ENCODE measurements around the gene XPNPEP1. TPM values are rescaled to one million over a fixed set of nuclear protein-coding genes. Genes with fewer than 3 reads are reported as not detected.

The XPNPEP1 gene
- total RNA-seq, 1 donor from 2014 or later = 202 TPM

- H3K9me3 Mint-ChIP-seq (ENCODE audit: unreplicated experiment) = no peaks in the 10 kb centered on the region
- peaks cover 61% of the 10 kb centered on the region for H3K36me3 Mint-ChIP-seq (ENCODE audit: low read depth, unreplicated experiment)
- no peak for TF ChIP-seq CTCF (IDR thresholded peaks at IDR 0.05; ENCODE audit: unreplicated experiment)
- peaks cover 46% of the 10 kb centered on the region for H3K4me1 Mint-ChIP-seq (ENCODE audit: unreplicated experiment)
- peaks cover 18% of the 10 kb centered on the region for H3K27me3 Mint-ChIP-seq (ENCODE audit: unreplicated experiment)
- no peak overlapping the region for H3K4me3 Mint-ChIP-seq (ENCODE audit: unreplicated experiment)
- DNase-seq (ENCODE audit: low spot score) = no peak
- no peak overlapping the region for H3K27ac Mint-ChIP-seq (ENCODE audit: unreplicated experiment)
These were observed 33.4 kb downstream of the XPNPEP1 start for GRCh38 chr10:109889867-109890266.

- no peak overlapping the region for H3K4me3 Mint-ChIP-seq (ENCODE audit: unreplicated experiment)
- peaks cover 70% of the 10 kb centered on the region for H3K36me3 Mint-ChIP-seq (ENCODE audit: low read depth, unreplicated experiment)
- H3K4me1 Mint-ChIP-seq (ENCODE audit: unreplicated experiment) = peaks cover 39% of the 10 kb centered on the region
- peaks cover 20% of the 10 kb centered on the region for H3K27me3 Mint-ChIP-seq (ENCODE audit: unreplicated experiment)
- no peaks in the 10 kb centered on the region for H3K9me3 Mint-ChIP-seq (ENCODE audit: unreplicated experiment)
- no peak overlapping the region for H3K27ac Mint-ChIP-seq (ENCODE audit: unreplicated experiment)
- no peak for DNase-seq (ENCODE audit: low spot score)
- TF ChIP-seq CTCF (IDR thresholded peaks at IDR 0.05; ENCODE audit: unreplicated experiment) = no peak
These were observed 35.5 kb downstream of the XPNPEP1 start for GRCh38 chr10:109887776-109888175.

GRCh38 chr10:109887243-109887642, 36.1 kb downstream of the XPNPEP1 start:
- TF ChIP-seq CTCF (IDR thresholded peaks at IDR 0.05; ENCODE audit: unreplicated experiment) = no peak
- Mint-ChIP-seq H3K4me1 (ENCODE audit: unreplicated experiment) (peaks cover 34% of the 10 kb centered on the region), H3K27ac (ENCODE audit: unreplicated experiment) (peak overlapping the region; percentile 16), H3K36me3 (ENCODE audit: low read depth, unreplicated experiment) (peaks cover 74% of the 10 kb centered on the region), H3K27me3 (ENCODE audit: unreplicated experiment) (peaks cover 22% of the 10 kb centered on the region), H3K4me3 (ENCODE audit: unreplicated experiment) (no peak overlapping the region), H3K9me3 (ENCODE audit: unreplicated experiment) (no peaks in the 10 kb centered on the region)
- DNase-seq (ENCODE audit: low spot score) = no peak

- H3K27me3 Mint-ChIP-seq (ENCODE audit: unreplicated experiment) = peaks cover 22% of the 10 kb centered on the region
- no peaks in the 10 kb centered on the region for H3K9me3 Mint-ChIP-seq (ENCODE audit: unreplicated experiment)
- peaks cover 29% of the 10 kb centered on the region for H3K4me1 Mint-ChIP-seq (ENCODE audit: unreplicated experiment)
- H3K4me3 Mint-ChIP-seq (ENCODE audit: unreplicated experiment) = peak overlapping the region; percentile 45
- H3K36me3 Mint-ChIP-seq (ENCODE audit: low read depth, unreplicated experiment) = peaks cover 70% of the 10 kb centered on the region
- no peak for DNase-seq (ENCODE audit: low spot score)
- no peak overlapping the region for H3K27ac Mint-ChIP-seq (ENCODE audit: unreplicated experiment)
- TF ChIP-seq CTCF (IDR thresholded peaks at IDR 0.05; ENCODE audit: unreplicated experiment) = no peak
These were observed 36.5 kb downstream of the XPNPEP1 start for GRCh38 chr10:109886781-109887140.

GRCh38 chr10:109886037-109886780, 37.1 kb downstream of the XPNPEP1 start:
- Mint-ChIP-seq H3K36me3 (ENCODE audit: low read depth, unreplicated experiment) (peaks cover 64% of the 10 kb centered on the region), H3K4me3 (ENCODE audit: unreplicated experiment) (peak overlapping the region; percentile 29), H3K4me1 (ENCODE audit: unreplicated experiment) (peaks cover 29% of the 10 kb centered on the region), H3K27ac (ENCODE audit: unreplicated experiment) (peak overlapping the region; percentile 7), H3K9me3 (ENCODE audit: unreplicated experiment) (no peaks in the 10 kb centered on the region), H3K27me3 (ENCODE audit: unreplicated experiment) (peaks cover 22% of the 10 kb centered on the region)
- DNase-seq (ENCODE audit: low spot score) = no peak
- TF ChIP-seq CTCF (IDR thresholded peaks at IDR 0.05; ENCODE audit: unreplicated experiment) = no peak

Data from endothelial cell (in vitro differentiated cells).